ENCODE results near the gene MAP1S.

The MAP1S gene

GRCh38 chr19:17695198-17695597 lies 24.1 kb upstream of the MAP1S start:
- DNase-seq (ENCODE audit: low spot score), result no peak

DNA sequence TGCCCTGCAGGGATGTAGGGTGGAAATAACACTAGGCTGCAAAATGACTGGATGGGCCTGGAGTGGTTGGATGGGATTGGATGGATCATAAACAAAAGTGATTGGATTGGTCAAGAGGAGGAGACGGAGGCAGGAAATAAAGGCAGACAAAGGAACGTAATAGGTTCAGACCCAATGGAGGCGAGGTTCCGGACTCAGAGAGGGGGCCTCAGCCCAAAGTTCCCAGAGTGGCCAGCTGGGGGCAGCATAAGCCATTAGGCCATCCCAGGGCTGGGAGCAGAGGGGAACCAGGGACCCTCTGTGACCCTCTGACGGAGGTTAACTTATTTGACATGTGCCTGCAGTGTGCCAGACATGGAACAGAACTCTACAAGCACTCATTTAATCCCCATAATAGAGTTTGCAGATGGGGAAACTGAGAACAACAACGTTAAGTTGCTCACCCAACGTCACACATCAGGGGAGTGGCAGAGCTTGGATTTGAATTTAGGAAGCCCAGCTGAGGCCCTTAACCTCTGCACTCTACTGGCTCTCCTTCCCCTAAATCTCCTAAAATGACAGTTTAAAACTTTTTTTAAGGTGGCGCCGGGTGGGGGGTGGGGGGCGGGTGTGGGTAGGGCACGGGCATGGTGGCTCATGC lies 15.3 kb upstream of the MAP1S start:
- no peak for DNase-seq (ENCODE audit: low spot score)

- no peak for DNase-seq (ENCODE audit: low spot score)
Observed at GRCh38 chr19:17706750-17707181, 12.5 kb upstream of the MAP1S start.

DNA sequence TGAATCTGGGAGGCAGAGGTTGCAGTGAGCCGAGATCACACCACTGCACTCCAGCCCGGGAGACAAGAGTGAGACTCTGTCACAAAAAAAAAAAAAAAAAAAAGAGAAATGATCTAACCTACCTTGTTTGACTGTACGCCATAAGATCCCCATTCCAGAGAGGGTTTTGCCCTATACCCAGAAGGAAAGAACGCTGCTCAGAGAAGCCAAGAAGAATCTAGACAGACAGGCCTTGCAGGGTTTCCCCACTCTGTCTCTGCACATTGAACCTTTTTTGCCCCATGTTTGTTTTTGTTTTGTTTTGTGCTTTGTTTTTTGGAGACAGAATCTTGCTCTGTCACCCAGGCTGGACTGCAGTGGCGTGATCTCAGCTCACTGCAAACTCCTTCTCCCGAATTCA lies 7.4 kb upstream of the MAP1S start:
- DNase-seq (ENCODE audit: low spot score), result no peak

DNA sequence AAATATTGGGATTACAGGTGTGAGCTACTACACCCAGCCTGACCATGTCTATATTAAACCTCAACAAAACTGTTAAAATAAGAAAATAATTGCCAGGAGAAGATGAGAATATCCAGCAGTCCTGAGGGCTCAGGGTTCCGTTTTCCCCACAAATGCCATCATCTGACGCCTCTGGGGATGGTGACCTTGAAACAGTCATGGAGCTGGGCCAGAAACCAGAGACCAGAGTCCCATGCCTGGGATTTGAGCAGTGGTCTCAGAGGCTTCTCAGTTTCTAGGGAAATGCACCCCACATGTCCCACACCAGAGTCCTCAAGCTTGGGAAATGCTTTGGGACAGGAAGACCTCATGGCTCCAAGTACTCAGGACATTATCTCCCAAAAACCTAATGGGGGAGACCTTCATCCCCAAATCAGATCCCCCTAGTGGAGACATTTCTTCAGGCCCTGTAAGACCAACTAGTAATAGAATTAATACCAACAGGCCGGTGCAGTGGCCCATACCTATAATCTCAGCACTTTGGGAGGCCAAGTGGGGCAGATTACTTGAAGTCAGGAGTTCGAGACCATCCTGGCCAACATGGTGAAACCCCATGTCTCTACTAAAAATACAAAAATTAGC lies 2.9 kb upstream of the MAP1S start:
- no peak for DNase-seq (ENCODE audit: low spot score)

- DNase-seq (ENCODE audit: low spot score), result no peak
Observed at GRCh38 chr19:17718550-17718946, 732 bp upstream of the MAP1S start.

GRCh38 chr19:17719730-17720400 lies 585 bp downstream of the MAP1S start:
- no peak for DNase-seq (ENCODE audit: low spot score)

DNA sequence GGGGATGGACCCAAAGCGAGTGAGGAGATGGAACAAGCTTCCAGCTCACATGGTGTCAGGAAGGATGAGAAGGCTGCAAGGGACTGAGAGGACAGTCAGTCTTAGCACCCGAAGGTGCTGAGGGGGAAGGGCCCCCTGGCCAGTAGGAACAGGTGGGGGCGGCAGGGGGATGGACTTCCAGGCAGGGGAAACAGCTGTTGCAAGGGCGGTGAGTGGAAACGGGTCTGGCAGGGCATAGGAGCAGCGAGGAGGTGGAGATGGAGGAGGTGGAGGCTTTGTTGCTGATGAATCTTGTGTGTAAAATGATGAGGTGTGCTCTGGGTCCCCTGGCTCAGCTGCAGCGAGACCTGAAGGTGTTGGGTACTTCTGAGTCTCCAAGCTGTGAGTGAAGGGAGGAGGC lies 1.2 kb downstream of the MAP1S start:
- DNase-seq (ENCODE audit: low spot score), result no peak

- DNase-seq (ENCODE audit: low spot score), result no peak
Observed at GRCh38 chr19:17721111-17721628, 1.9 kb downstream of the MAP1S start.

DNA sequence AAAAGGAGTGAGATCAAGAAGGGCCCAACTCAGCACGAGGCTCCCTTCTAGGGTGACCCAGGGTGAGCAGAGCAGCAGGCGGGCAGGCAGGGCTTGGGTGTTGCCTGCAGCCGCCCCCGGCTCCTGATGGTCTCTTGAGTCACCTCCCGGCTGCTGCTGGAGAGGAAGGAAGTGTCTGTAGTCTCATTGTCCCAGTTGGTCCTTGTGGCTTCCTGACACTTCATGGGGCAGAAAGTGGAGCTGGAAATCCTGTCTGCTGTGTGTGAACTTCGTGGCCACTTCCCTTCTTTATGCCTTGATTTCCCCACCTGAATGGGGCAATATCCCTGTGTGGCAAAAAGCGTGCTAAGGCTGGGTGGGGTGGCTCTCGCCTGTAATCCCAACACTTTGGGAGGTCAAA lies 2.5 kb downstream of the MAP1S start:
- no peak for DNase-seq (ENCODE audit: low spot score)

DNA sequence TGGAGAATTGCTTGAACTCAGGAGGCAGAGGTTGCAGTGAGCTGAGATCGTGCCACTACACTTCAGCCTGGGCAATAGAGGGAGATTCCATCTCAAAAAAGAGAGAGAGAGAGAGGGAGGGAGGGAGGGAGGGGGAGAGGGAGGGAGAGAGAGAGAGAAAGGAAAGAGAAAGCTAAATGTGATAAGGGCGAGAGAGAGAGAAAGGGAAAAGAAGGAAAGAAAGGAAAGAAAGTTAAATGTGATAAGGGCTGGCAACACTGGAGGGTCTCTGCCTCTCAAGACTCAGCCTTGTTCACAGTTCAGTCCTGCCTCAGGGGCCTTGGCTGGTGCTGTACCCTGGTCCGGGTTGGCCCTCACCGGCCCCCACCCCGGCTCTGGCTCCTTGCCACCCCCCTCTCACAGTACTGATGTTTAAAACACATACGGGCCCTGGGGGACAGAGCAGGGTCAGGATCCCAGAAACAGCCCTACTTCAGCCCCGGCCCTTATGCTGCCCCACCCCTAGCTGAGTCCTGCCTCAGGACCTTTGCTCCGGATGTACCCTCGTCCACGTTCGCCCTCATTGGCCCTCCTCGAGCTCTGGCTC lies 3.5 kb downstream of the MAP1S start:
- DNase-seq (ENCODE audit: low spot score), result no peak

- no peak for DNase-seq (ENCODE audit: low spot score)
Observed at GRCh38 chr19:17724655-17725054, 5.4 kb downstream of the MAP1S start.

- no peak for DNase-seq (ENCODE audit: low spot score)
Observed at GRCh38 chr19:17725422-17726078, 6.3 kb downstream of the MAP1S start.

DNA sequence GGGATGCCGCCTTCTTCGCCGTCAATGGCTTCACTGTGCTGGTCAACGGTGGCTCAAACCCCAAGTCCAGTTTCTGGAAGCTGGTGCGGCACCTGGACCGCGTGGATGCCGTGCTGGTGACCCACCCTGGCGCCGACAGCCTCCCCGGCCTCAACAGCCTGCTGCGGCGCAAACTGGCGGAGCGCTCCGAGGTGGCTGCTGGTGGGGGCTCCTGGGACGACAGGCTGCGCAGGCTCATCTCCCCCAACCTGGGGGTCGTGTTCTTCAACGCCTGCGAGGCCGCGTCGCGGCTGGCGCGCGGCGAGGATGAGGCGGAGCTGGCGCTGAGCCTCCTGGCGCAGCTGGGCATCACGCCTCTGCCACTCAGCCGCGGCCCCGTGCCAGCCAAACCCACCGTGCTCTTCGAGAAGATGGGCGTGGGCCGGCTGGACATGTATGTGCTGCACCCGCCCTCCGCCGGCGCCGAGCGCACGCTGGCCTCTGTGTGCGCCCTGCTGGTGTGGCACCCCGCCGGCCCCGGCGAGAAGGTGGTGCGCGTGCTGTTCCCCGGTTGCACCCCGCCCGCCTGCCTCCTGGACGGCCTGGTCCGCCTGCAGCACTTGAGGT lies 7.0 kb downstream of the MAP1S start:
- DNase-seq (ENCODE audit: low spot score), result no peak

GRCh38 chr19:17726964-17727773 lies 7.9 kb downstream of the MAP1S start:
- no peak for DNase-seq (ENCODE audit: low spot score)

DNA sequence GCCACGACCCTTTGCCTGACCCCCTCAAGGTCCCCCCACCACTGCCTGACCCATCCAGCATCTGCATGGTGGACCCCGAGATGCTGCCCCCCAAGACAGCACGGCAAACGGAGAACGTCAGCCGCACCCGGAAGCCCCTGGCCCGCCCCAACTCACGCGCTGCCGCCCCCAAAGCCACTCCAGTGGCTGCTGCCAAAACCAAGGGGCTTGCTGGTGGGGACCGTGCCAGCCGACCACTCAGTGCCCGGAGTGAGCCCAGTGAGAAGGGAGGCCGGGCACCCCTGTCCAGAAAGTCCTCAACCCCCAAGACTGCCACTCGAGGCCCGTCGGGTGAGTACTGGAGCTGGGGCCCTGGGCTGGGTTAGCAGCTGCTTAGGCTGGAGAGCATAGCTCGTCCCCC lies 8.6 kb downstream of the MAP1S start:
- no peak for DNase-seq (ENCODE audit: low spot score)

GRCh38 chr19:17733127-17733526 lies 13.8 kb downstream of the MAP1S start:
- no peak for DNase-seq (ENCODE audit: low spot score)

GRCh38 chr19:17734146-17734545 lies 14.9 kb downstream of the MAP1S start:
- no peak for DNase-seq (ENCODE audit: low spot score)

GRCh38 chr19:17735410-17735809 lies 16.1 kb downstream of the MAP1S start:
- no peak for DNase-seq (ENCODE audit: low spot score)

GRCh38 chr19:17737690-17738153 lies 18.4 kb downstream of the MAP1S start:
- DNase-seq (ENCODE audit: low spot score), result no peak
